Activated T-helper 1 cell treated with anti-CD3 and anti-CD28 coated beads, Interleukin-12 subunit alpha, Interleukin-12 subunit beta, Interleukin-2, Interleukin-4 antibody, amounts not matched to agents 30 ng/mL and 10 ng/mL and 1 ng/mL, durations not matched to agents 14 hours and 24 hours and 36 hours (primary cell): ENCODE data around the gene SMARCE1. TPM values are rescaled to one million over a fixed set of nuclear protein-coding genes. Genes with fewer than 3 reads are reported as not detected.

Experiments used
- DNase-seq: peaks from one replicate; pipeline ENCODE4 v3.0.0; 2021; ENCODE audit warnings: low spot score
- H3K27ac Mint-ChIP-seq: one replicate; pipeline ENCODE4 v1.8.0; 2021; ENCODE audit warnings: mild to moderate bottlenecking, mixed read lengths
- H3K27me3 Mint-ChIP-seq: one replicate; pipeline ENCODE4 v1.8.0; 2022; ENCODE audit warnings: mild to moderate bottlenecking, moderate library complexity, mixed read lengths; ENCODE audit not compliant: insufficient read depth
- H3K36me3 Mint-ChIP-seq: one replicate; pipeline ENCODE4 v1.8.0; 2021; ENCODE audit warnings: low read depth, mixed read lengths
- H3K4me1 Mint-ChIP-seq: one replicate; pipeline ENCODE4 v1.8.0; 2021; ENCODE audit warnings: low read depth, mixed read lengths
- H3K4me3 Mint-ChIP-seq: one replicate; pipeline ENCODE4 v1.8.0; 2021; ENCODE audit warnings: mild to moderate bottlenecking, moderate library complexity, mixed read lengths
- H3K9me3 Mint-ChIP-seq: one replicate; pipeline ENCODE4 v1.8.0; 2021; ENCODE audit warnings: mixed read lengths
- intact Hi-C: fragments of 100-400 bp; cut with micrococcal nuclease; formaldehyde crosslinking; loops from one replicate; pipeline ENCODE4 v1.15.1; 2024
- total RNA-seq: library from RNA; stranded (reverse); gene quantifications from 2 replicates; pipeline ENCODE4 v1.2.3, GENCODE V29; 2022

Gene SMARCE1
- total RNA-seq, 1 donor from 2014 or later = 125 TPM

GRCh38 chr17:40615068-40615840 lies 32.4 kb downstream of the SMARCE1 start:
- peak; percentile 30 for DNase-seq
- Mint-ChIP-seq H3K4me3 (peak overlapping the region; percentile 38), H3K27ac (peak overlapping the region; percentile 95)

DNA sequence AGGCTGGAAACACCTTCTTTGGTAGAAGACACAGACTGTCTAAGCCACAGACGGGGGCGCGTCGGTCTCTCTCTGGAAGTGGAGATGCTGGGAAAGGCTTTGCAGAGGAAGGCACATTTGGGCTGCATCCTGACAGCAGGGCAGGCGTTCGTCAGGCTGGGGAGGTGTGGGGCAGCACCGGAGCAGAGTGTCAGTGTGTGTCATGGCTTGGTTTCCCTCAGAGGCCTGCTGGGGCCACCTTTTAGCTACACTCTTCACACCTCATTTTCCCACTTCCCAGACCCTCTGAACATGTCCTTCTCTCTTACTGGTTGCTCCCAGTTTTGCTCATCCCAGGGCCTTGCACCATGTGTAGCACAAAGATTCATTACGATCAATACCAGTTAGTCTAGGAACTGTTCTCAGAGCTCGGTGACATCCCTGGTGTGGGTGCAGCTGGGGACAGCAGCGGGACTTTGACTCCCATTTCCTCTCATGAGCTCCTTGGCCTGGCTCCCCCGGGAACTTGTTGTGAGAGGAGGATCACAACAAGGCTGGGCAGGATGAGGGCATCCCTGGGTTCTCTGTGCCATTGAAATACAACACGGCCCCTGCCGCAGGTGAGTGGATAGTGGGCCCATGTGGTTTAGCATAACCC lies 33.1 kb downstream of the SMARCE1 start:
- H3K27ac Mint-ChIP-seq = peak overlapping the region; percentile 95

More at GRCh38 chr17:40615068-40615840, 32.4 kb downstream of the SMARCE1 start:
- Mint-ChIP-seq H3K27me3 (peaks cover 3% of the 10 kb centered on the region), H3K9me3 (no peaks in the 10 kb centered on the region), H3K36me3 (no peaks in the 10 kb centered on the region), H3K4me1 (peaks cover 84% of the 10 kb centered on the region)
- intact Hi-C loops = loop anchor here (1.0 to 2.0 kb wide), 4 partner anchors 10 to 52 kb away; no protein-coding TSS in a partner anchor

DNA sequence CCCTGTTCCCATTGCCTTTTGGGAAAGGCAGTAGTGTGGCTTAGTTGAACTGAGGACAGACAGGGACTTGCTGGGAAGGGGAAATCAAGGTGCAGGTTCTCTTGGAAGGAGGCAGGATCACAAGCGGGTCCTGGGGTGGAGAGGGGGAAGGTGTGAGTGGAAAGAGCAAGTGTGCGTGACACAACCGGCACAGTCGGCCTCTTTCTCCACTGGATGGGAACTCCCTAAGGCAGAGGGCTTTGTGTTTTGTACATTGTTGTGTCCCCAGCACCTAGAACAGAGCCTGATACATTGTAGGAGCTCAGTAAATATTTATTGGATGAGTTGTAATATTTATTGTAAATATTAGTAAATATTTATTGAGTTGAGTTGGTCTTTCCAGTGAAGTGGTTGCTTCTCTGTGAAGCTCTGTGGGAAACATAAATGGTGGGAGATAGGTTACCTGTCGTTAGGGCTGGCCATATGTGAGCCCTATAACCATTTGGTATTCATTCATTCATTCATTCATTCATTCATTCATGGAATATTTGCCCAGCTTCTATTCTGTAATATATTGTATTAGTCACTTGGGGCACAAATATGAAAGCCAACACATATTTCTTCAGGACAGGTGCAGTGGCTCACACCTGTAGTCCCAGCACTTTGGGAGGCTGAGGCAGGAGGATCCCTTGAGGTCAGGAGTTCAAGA lies 34.0 kb downstream of the SMARCE1 start:
- H3K27ac Mint-ChIP-seq = peak overlapping the region; percentile 84
- peaks cover 90% of the 10 kb centered on the region for H3K4me1 Mint-ChIP-seq
- H3K27me3 Mint-ChIP-seq = peaks cover 3% of the 10 kb centered on the region
- no peaks in the 10 kb centered on the region for H3K9me3 Mint-ChIP-seq
- intact Hi-C loops = loop anchor here (2.0 kb wide), 2 partner anchors 15 to 37 kb away; no protein-coding TSS in a partner anchor
- no peaks in the 10 kb centered on the region for H3K36me3 Mint-ChIP-seq
- H3K4me3 Mint-ChIP-seq = peak overlapping the region; percentile 76
- no peak for DNase-seq

More for the DNA sequence above, 33.1 kb downstream of the SMARCE1 start:
- Mint-ChIP-seq H3K4me3 (peak overlapping the region; percentile 35), H3K36me3 (no peaks in the 10 kb centered on the region), H3K4me1 (peaks cover 86% of the 10 kb centered on the region), H3K27me3 (peaks cover 3% of the 10 kb centered on the region), H3K9me3 (no peaks in the 10 kb centered on the region)
- intact Hi-C loops = loop anchor here (1.0 to 2.0 kb wide), 4 partner anchors 9 to 51 kb away; no protein-coding TSS in a partner anchor
- no peak for DNase-seq

- H3K4me3 Mint-ChIP-seq = peak overlapping the region; percentile 76
- H3K27ac Mint-ChIP-seq = peak overlapping the region; percentile 84
- DNase-seq = no peak
- no peaks in the 10 kb centered on the region for H3K36me3 Mint-ChIP-seq
- H3K4me1 Mint-ChIP-seq = peaks cover 95% of the 10 kb centered on the region
- intact Hi-C loops = no loop called here
- H3K9me3 Mint-ChIP-seq = no peaks in the 10 kb centered on the region
- peaks cover 3% of the 10 kb centered on the region for H3K27me3 Mint-ChIP-seq
These were observed 34.9 kb downstream of the SMARCE1 start for GRCh38 chr17:40612599-40613244.

DNA sequence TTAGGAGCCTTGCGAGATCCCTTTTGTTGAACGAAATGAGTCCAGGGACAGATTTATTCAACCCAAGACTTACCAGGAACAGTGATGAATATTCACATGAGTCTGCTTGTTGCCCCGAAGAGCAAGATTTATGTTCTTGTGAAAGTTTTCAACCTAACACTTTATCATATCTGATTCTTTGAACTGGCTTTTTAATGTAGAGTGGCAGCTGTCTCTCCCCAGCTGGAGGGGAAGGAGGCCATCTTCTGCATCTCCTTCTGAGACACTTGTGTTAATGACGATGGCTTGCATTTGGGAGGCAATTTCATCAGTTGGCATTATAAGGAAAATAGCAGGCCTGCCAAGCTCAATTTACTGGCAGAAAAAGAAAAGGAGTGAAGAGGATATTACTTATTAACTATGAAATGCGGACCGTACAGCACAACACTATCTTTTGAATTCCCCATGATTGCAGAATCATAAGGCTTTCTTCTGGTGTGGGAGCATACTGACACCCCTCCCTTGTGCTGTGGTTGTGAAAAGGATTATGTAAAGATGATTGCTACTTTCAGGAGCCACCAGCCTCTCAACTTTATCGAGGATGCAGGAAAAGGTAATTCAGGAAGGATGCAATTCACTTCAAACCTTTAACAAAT lies 35.7 kb downstream of the SMARCE1 start:
- intact Hi-C loops = no loop called here
- Mint-ChIP-seq H3K27me3 (peaks cover 3% of the 10 kb centered on the region), H3K27ac (peak overlapping the region; percentile 74), H3K4me1 (peaks cover 96% of the 10 kb centered on the region), H3K4me3 (peak overlapping the region; percentile 30), H3K36me3 (no peaks in the 10 kb centered on the region), H3K9me3 (no peaks in the 10 kb centered on the region)
- DNase-seq = no peak

- intact Hi-C loops = no loop called here
- H3K27ac Mint-ChIP-seq = peak overlapping the region; percentile 55
- peaks cover 95% of the 10 kb centered on the region for H3K4me1 Mint-ChIP-seq
- no peak for DNase-seq
- no peak overlapping the region for H3K4me3 Mint-ChIP-seq
- no peaks in the 10 kb centered on the region for H3K36me3 Mint-ChIP-seq
- H3K9me3 Mint-ChIP-seq = no peaks in the 10 kb centered on the region
- H3K27me3 Mint-ChIP-seq = peaks cover 3% of the 10 kb centered on the region
These were observed 37.3 kb downstream of the SMARCE1 start for GRCh38 chr17:40610359-40610758.

DNA sequence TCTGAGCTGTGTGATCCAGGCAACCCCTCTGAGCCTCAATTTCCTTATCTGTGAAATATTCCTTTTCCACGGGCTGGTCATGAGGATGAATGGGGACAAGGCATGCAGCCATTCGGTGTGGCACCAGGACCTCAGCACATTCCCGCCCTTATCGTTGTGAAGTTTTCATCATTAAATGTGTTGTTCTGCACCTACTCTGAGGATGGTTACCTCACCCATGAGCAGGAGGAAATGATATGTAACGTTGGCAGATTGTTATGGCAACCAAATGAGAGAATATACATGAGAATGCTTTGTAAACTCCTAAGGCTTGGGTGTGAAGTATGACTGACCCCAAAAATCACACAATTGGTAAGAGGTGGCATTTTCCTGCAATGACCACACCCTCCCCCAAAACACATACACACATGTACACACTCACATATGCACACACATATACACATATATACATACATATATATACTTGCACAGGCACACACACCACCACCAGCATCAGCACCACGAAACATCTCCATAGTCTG lies 39.5 kb downstream of the SMARCE1 start:
- Mint-ChIP-seq H3K4me3 (peak overlapping the region; percentile 39), H3K27me3 (peaks cover 3% of the 10 kb centered on the region), H3K9me3 (no peaks in the 10 kb centered on the region), H3K4me1 (peaks cover 93% of the 10 kb centered on the region), H3K27ac (peak overlapping the region; percentile 93), H3K36me3 (no peaks in the 10 kb centered on the region)
- intact Hi-C loops = loop anchor here (1.0 to 5.0 kb wide), 2 partner anchors 10 to 161 kb away; no protein-coding TSS in a partner anchor
- DNase-seq = peak; percentile 24

GRCh38 chr17:40607641-40608040 lies 40.0 kb downstream of the SMARCE1 start:
- Mint-ChIP-seq H3K36me3 (no peaks in the 10 kb centered on the region), H3K27ac (peak overlapping the region; percentile 93), H3K9me3 (no peaks in the 10 kb centered on the region), H3K4me3 (peak overlapping the region; percentile 39), H3K27me3 (peaks cover 3% of the 10 kb centered on the region), H3K4me1 (peaks cover 93% of the 10 kb centered on the region)
- no peak for DNase-seq
- intact Hi-C loops = loop anchor here (1.0 to 5.0 kb wide), 2 partner anchors 9 to 160 kb away; no protein-coding TSS in a partner anchor

- intact Hi-C loops = loop anchor here (5.0 kb wide), 1 partner anchor 159 kb away; no protein-coding TSS in a partner anchor
- Mint-ChIP-seq H3K36me3 (no peaks in the 10 kb centered on the region), H3K9me3 (no peaks in the 10 kb centered on the region), H3K4me1 (peaks cover 94% of the 10 kb centered on the region), H3K27me3 (no peaks in the 10 kb centered on the region), H3K4me3 (peak overlapping the region; percentile 17), H3K27ac (peak overlapping the region; percentile 93)
- no peak for DNase-seq
These were observed 40.9 kb downstream of the SMARCE1 start for GRCh38 chr17:40606548-40607353.

- peak; percentile 56 for DNase-seq
- peak overlapping the region; percentile 71 for H3K4me3 Mint-ChIP-seq
- H3K36me3 Mint-ChIP-seq = peaks cover 5% of the 10 kb centered on the region
- peaks cover 95% of the 10 kb centered on the region for H3K4me1 Mint-ChIP-seq
- intact Hi-C loops = loop anchor here (1.0 to 5.0 kb wide), 3 partner anchors 10 to 158 kb away; no protein-coding TSS in a partner anchor
- H3K9me3 Mint-ChIP-seq = no peaks in the 10 kb centered on the region
- H3K27ac Mint-ChIP-seq = peak overlapping the region; percentile 76
- H3K27me3 Mint-ChIP-seq = no peaks in the 10 kb centered on the region
These were observed 42.3 kb downstream of the SMARCE1 start for GRCh38 chr17:40605306-40605705.
